Measurements from ENCODE around the gene SELENOS. TPM values are rescaled to one million over a fixed set of nuclear protein-coding genes. Genes with fewer than 3 reads are reported as not detected.

The SELENOS gene
- total and polyA plus RNA-seq, 9 of the 15 experiments (the other 6 are each of a cell fraction or from before 2014, with no cell fraction given): 24.9 to 57.4 (median 47.9) TPM

GRCh38 chr15:101232677-101233076 lies 44.6 kb downstream of the SELENOS start:
- Histone ChIP-seq H4K20me1 (replicated peaks; ENCODE audit: control insufficient read depth, insufficient read depth, low read length) (no peaks in the 10 kb centered on the region), H3K27me3 (ENCODE audit: control insufficient read depth in 2 of 2, insufficient read depth in 2 of 2, low read length in 2 of 2) (no peaks in the 10 kb centered on the region), H2AFZ (ENCODE audit: low read depth, low read length) (no peak overlapping the region), H3K36me3 (ENCODE audit: control insufficient read depth, insufficient read depth, low read length) (peaks cover 16% of the 10 kb centered on the region; the same call in 2 of the 3 replicates), H3K4me3 (no peak overlapping the region), H3K9me1 (ENCODE audit: control insufficient read depth, insufficient read depth, low read length) (no peaks in the 10 kb centered on the region), H3K4me1 (replicated peaks in 1 of 2; ENCODE audit: control insufficient read depth in 2 of 2, insufficient read depth in 2 of 2, low read length in 2 of 2) (no peaks in the 10 kb centered on the region; a peak in 1 of 5 replicates), H3K79me2 (ENCODE audit: control insufficient read depth, insufficient read depth, low read length) (peaks cover 56% of the 10 kb centered on the region), H3K4me2 (ENCODE audit: insufficient read depth, low read length) (no peak overlapping the region), H3K27ac (ENCODE audit: extremely low read depth, low read depth, low read length) (no peak overlapping the region), H3K9ac (ENCODE audit: insufficient read depth in 1 of 2, low read depth in 2 of 2, low read length in 2 of 2) (no peak overlapping the region), H3K9me3 (replicated peaks; ENCODE audit: control insufficient read depth, insufficient read depth, low read depth, low read length) (no peaks in the 10 kb centered on the region; the same call in 1 of the 2 replicates)
- no peak for ATAC-seq
- 86% methylated on average over 5 of the region's 5 CpGs for WGBS (ENCODE audit: insufficient coverage, low coverage, missing lambda C conversion rate)
- intact Hi-C loops (cut with micrococcal nuclease) (no loop called here), in situ Hi-C loops (cut with MboI) (no loop called here)
- DNase-seq (ENCODE audit: extremely low read depth in 1 of 4, low spot score in 3 of 4): no peak
- TF ChIP-seq PCBP2 (IDR thresholded peaks at IDR 0.05; ENCODE audit: low read depth, low read length, poor library complexity, severe bottlenecking): no peak
- TF ChIP-seq ZNF740 (CRISPR knock-in tag; IDR thresholded peaks at IDR 0.05): no peak
- TF ChIP-seq ZNF740 (tag; IDR thresholded peaks at IDR 0.05): no peak
- no peak for TF ChIP-seq NUFIP1 (IDR thresholded peaks at IDR 0.05; ENCODE audit: partially characterized antibody)
- TF ChIP-seq E2F1 (CRISPR knock-in tag; IDR thresholded peaks at IDR 0.05): no peak
- no TSS peak for BruUV-seq (replicated peaks)
- FAIRE-seq: no peak
- ChIA-PET CTCF (ENCODE audit: low intra/inter-chr PET ratio) (no interaction called here), POLR2A (no interaction called here)

Measured in K562 (cell line).